ENCODE data around the gene MMP19.
A peak's percentile ranks its signal among the peaks of the same experiment; 100 is the strongest.

MMP19 gene

DNA sequence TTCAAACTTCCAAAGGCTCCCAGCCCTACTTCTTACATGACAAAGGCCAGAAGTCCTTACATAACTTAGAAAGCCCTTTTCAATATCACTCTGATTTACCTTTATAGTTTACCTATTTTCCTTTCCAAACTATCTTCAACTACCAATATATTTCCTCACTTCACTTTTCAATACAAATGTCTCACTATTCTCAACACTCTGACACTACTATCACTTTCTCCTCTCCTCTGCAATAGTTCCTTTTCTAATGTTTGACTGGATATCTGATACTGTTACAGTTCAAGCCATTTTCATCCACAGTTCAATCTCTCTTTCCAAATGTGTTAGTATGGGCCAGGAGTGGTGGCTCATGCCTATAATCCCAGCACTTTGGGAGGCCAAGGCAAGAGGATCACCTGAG is 28.5 kb downstream of the MMP19 start:
- DNase-seq (ENCODE audit: low spot score), result no peak

DNA sequence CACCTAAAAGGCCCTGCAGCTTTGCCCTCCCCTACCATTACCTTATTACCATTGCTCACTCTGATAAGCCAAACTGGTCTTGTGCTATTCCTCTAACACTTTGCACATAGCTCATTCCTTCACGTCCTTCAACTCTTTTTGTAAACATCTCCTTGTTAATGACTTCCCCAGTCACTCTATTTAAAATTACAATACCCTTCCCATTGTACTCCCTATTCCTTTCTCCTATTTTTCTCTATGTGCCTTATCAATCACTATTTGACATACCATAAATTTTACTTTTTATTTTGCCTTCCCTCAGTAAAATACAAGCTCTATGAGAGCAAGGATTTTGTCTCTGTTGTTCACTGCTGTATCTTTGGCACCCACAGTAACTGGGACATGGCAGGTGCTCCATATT is 30.6 kb downstream of the MMP19 start:
- DNase-seq (ENCODE audit: low spot score), result no peak

DNA sequence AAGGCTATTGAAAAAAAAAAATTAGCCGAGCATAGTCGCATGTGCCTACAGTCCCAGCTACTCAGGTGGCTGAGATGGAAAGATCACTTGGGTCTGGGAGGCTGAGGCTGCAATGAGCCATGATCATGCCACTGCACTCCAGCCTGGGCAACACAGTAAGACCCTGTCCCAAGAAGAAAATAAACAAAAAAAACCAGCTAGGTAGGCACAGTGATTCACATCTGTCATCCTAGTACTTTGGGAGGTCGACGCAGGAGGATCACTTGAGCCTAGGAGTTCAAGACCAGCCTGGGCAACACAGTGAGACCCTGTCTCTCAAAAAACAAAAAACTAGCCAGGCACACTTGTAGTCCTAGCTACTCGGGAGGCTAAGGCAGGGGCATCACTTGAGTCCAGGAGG is 33.5 kb downstream of the MMP19 start:
- no peak for DNase-seq (ENCODE audit: low spot score)

DNA sequence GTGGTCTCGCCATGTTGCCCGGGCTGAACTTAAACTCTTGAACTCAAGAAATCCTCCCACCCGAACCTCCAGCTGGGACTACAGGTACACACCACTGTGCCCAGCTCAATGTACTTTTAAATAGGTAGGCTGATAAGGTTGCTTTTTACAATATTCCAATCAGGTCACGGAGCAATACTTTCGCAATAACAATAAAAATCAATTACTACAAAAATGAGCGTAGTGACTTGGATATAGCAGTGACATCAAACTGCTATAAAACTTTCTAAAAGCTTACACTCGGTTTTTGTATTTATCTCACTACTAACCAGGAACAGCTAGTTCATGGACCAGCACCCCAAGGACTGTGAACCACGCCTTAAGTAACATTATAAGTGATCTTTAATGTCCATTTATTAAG is 35.8 kb downstream of the MMP19 start:
- DNase-seq (ENCODE audit: low spot score), result no peak

DNA sequence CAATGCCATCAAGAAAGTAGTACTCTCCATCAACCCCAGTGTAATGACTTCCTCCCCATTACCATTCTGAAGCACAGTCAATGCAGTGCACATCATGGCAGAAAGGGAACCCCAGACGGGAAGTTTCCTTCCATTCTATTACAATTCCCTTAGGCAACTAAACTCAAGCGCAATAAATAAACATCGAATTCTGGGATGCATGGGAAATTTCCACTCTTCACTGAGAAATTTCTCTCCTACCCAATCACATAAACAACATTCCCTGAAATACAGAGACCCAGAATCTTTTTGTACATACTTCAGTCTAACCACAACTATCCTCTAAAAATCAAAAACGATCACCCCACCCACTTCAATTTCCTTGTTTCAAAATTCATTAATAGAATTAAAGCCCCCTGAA is 45.2 kb downstream of the MMP19 start:
- DNase-seq (ENCODE audit: low spot score), result no peak

DNA sequence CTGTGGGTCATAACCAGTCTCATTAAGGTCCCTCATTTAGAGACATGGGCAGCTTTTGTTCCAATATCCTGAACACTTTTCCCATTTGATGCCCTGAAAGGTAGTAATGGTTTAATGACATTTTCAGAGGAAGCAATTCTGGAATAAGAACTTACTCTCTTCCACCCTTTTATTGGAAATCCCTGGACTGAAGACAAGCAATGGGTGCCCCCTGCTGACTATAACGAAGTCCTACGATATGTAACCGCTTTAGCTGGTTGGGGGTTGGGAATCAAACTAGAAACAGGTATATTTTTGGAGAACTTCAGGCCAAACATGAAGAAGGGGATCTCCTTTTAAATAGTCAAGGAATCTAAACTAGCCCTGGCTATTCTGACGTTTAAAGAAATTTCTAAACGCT is 45.7 kb downstream of the MMP19 start:
- DNase-seq (ENCODE audit: low spot score), result peak; percentile 59

DNA sequence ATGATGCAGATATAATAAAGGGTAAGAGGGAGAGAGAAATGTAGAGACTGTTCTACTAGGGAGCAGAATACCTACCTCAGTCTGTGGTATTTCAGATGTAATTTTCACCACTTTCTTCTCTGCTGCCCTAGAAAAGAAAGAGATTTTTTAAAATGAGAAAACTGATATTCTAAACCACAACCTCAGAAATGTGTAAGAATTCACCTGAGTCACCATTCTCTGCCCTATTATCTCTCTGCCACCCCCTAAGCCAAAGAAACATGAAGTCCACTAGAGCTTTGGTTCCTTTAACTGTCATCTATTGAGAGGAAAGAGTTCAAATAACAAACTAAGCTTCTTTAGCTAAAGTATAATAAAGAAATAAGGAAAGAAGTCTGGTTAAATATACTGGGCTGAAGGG is 46.8 kb downstream of the MMP19 start:
- no peak for DNase-seq (ENCODE audit: low spot score)

DNA sequence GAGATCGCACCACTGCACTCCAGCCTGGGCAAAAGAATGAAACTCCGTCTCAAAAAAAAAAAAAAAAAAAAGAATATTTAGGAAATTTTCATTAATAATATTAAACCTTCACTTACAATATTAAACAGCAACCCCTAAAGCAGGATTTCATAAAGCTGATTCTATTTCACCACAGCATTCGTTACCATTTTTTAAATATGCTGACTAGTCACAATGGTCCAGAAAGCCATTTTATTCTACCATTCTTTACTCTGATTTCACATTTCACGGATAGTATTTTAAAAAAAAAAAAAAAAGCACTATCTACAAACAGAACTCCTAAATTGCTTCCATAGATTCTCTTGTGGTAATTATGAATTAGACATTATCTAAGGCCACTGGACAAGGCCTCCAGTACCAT is 52.8 kb downstream of the MMP19 start:
- DNase-seq (ENCODE audit: low spot score), result no peak

DNA sequence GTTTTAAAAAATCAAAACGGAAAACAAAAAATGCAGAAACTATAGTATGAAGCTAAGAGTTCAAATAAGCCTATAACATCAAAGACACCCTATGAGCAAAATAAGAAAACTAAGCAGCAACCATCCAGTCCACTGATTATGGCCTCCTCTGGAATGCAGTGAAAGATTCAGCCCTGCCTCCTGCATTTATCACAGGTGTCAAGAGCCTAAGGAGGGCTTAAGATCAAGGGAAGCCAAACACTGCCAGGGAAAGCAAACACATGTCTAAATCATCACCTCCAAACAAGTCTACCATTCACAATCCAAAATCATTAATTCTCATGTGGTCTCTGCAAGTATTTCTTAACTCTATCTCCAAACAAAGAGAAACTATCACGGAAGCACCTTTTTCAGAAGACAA is 53.6 kb downstream of the MMP19 start:
- DNase-seq (ENCODE audit: low spot score), result no peak

DNA sequence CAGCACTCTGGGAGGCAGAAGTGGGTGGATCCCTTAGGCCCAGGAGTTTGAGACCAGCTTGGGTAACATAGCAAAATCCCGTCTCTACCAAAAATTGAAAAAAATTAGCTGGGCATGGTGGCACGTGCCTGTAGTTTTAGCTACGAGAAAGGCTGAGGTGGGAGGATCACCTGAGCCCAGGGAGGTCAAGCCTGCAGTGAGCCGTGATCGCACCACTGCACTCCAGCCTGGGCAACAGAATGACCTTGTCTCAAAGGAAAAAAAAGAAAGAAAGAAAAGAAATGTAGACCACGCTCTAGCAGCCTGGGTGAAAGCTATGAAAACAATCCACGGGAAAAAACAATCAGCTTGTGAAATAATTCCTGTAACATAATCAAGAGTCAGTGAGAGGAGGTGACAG is 54.2 kb downstream of the MMP19 start:
- no peak for DNase-seq (ENCODE audit: low spot score)
